Left lung (tissue), 10 donors: ENCODE measurements around the gene HDAC9. TPM values are rescaled to one million over a fixed set of nuclear protein-coding genes. Genes with fewer than 3 reads are reported as not detected.

Experiments used
- ATAC-seq: fragments of 200-7000 bp; cut with Tn5 transposase; one replicate; pipeline ENCODE4 v1.9.1; 2020; ENCODE audit warnings: moderate library complexity
- DNase-seq, 4 donors: peaks; one replicate each; pipeline ENCODE4 v3.0.0-alpha.2; 2013 to 2020
- H3K27ac ChIP-seq, 2 donors: fragments of 200-600 bp; sonication (generic) in 1 of 2; one replicate each; pipeline versions ENCODE4 v1.5.0 to v1.8.0; 2020 to 2021
- H3K27me3 ChIP-seq, 2 donors: fragments of 200-600 bp; sonication (generic) in 1 of 2; one replicate each; pipeline versions ENCODE4 v1.5.0 to v1.8.0; 2020 to 2021
- H3K36me3 ChIP-seq, 2 donors: fragments of 200-600 bp; sonication (generic) in 1 of 2; one replicate each; pipeline versions ENCODE4 v1.5.0 to v1.8.0; 2020 to 2021
- H3K4me1 ChIP-seq, 2 donors: fragments of 200-600 bp; one replicate each; pipeline ENCODE4 v1.8.0; 2021
- H3K4me3 ChIP-seq, 2 donors: fragments of 200-600 bp; sonication (generic) in 1 of 2; one replicate each; pipeline versions ENCODE4 v1.5.0 to v1.8.0; 2020 to 2021; ENCODE audit warnings: mild to moderate bottlenecking in 1 of 2
- H3K9me3 ChIP-seq, 2 donors: fragments of 200-600 bp; sonication (generic) in 1 of 2; one replicate each; pipeline versions ENCODE4 v1.5.0 to v1.8.0; 2020 to 2021
- intact Hi-C, 2 donors: fragments of 100-400 bp; cut with DNase I; formaldehyde crosslinking; loops; one replicate each; pipeline versions ENCODE4 v1.11.2 to v1.14.2; 2022
- polyA plus RNA-seq, 6 donors: library from polyadenylated mRNA; unstranded; fragments of 120-200 nt; gene quantifications; one replicate each; pipeline ENCODE4 v1.2.1, GENCODE V29; 2013; ENCODE audit not compliant: insufficient read length in 6 of 6
- total RNA-seq, 2 donors: library from RNA; stranded (reverse); fragmentation: NEBNext Ultra II Directional; extraction: Animal tissue kit (Norgen Biotek cat#: 25700); gene quantifications; one replicate each; pipeline ENCODE4 v1.2.1, GENCODE V29; 2021
- TF ChIP-seq, protein P1 (sequence below), 2 donors: fragments of 200-600 bp; sonication (generic) in 1 of 2; IDR thresholded peaks; one replicate each; pipeline versions ENCODE4 v1.5.0 to v1.8.0; 2021; ENCODE audit warnings: antibody characterized with exemption in 2 of 2
- donor health status: DM: no; HTN: yes; CAD: no.
- donor health status: DM: no; HTN: no; CAD: no.

HDAC9 gene
- total and polyA plus RNA-seq, 8 donors, result 6.7 to 13.2 (median 9.6) TPM

DNA sequence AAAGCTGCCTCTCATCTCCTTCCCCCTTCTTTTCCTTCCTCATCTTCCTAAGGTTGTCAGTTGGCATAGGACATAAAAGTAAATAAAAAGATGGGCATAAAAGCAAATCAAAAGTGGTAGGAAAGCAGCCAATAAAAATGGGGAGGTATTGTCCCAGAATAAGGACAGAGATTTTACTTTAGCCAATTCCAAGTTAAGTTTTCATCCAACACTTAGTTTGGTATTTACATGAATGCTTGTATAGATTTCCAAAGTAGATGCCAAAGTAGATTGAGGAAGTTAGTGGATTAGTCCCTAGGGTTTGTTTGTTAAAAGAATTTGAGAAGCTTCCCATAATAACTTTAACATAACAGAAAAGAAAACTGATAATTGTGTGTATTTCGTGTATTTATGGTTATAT, 33.7 kb downstream of the HDAC9 start:
- Histone ChIP-seq H3K4me3 (no peak overlapping the region), H3K36me3 (no peaks in the 10 kb centered on the region), H3K9me3 (no peaks in the 10 kb centered on the region), H3K27ac (no peak overlapping the region), H3K4me1 (no peaks in the 10 kb centered on the region), H3K27me3 (no peaks in the 10 kb centered on the region)
- ATAC-seq (no peak), DNase-seq (no peak)
- TF ChIP-seq, protein P1, sequence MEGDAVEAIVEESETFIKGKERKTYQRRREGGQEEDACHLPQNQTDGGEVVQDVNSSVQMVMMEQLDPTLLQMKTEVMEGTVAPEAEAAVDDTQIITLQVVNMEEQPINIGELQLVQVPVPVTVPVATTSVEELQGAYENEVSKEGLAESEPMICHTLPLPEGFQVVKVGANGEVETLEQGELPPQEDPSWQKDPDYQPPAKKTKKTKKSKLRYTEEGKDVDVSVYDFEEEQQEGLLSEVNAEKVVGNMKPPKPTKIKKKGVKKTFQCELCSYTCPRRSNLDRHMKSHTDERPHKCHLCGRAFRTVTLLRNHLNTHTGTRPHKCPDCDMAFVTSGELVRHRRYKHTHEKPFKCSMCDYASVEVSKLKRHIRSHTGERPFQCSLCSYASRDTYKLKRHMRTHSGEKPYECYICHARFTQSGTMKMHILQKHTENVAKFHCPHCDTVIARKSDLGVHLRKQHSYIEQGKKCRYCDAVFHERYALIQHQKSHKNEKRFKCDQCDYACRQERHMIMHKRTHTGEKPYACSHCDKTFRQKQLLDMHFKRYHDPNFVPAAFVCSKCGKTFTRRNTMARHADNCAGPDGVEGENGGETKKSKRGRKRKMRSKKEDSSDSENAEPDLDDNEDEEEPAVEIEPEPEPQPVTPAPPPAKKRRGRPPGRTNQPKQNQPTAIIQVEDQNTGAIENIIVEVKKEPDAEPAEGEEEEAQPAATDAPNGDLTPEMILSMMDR (IDR thresholded peaks at IDR 0.05), result no peak
- intact Hi-C loops, result no loop called here

DNA sequence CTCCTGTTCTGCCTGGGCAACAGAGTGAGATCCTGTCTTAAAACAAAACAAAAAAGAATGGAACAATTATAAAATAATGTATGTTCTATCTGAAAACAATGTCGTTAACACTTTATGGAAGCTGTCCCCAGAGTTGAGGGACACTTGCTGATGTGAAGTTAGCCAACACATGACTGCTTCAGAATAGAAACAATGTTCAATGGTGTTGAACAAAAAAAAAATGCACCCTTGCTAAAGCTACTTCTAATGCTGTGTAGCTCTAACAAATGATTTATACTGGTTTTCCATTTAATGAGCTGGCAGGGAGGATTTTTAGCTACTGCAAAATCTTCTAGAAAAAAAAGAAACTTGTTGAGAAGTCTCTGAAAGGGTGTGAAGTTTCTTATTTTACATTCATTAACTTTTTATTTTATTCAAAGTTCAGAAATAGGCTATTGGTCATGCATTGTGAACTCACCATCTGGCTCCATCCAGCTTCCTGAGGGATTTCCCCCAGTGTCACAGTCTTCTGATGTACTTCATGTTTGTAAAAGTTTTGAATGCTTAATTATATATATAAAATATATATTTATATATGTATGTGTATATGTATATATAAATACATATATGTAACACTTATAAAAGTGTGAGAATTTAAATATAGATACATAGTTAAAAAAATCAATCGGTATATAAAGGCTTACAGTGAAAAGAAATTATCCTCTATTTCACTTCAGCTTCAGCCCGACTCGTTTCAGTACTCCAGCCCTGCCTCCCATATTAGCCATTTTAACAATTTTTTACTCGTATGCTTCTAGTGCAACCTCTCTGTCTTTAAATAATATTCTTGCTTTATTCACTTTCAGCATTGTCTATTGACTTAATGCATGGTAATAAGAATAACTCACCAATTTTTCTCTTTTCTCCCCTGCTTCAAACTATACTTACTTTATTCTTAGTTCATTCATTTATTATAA, 35.0 kb downstream of the HDAC9 start:
- no peak overlapping the region for H3K4me3 ChIP-seq
- no peaks in the 10 kb centered on the region for H3K9me3 ChIP-seq
- intact Hi-C loops, result no loop called here
- ATAC-seq (no peak), DNase-seq (no peak)
- no peaks in the 10 kb centered on the region for H3K27me3 ChIP-seq
- TF ChIP-seq, protein P1 (IDR thresholded peaks at IDR 0.05), result no peak
- no peaks in the 10 kb centered on the region for H3K36me3 ChIP-seq
- no peaks in the 10 kb centered on the region for H3K4me1 ChIP-seq
- no peak overlapping the region for H3K27ac ChIP-seq

DNA sequence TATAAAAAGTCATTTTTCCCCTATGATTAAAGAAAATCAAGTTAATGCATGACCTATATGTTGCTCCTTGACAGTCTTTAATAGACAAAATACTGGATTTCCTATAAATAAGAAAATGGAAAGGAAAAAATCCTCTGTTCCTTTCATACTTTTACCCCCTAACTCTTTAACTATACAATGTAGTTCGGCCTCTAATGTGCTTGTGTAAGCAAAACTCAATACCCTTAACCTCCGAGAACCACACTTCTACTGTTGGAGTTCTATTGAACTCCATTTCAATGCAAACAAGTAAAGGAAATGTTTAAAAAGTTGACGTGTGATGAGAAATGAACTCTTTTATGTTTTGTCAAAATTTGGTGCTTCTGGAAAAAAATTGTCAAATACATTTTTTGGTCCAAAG, 36.0 kb downstream of the HDAC9 start:
- intact Hi-C loops, result no loop called here
- TF ChIP-seq, protein P1 (IDR thresholded peaks at IDR 0.05), result no peak
- DNase-seq, result no peak

DNA sequence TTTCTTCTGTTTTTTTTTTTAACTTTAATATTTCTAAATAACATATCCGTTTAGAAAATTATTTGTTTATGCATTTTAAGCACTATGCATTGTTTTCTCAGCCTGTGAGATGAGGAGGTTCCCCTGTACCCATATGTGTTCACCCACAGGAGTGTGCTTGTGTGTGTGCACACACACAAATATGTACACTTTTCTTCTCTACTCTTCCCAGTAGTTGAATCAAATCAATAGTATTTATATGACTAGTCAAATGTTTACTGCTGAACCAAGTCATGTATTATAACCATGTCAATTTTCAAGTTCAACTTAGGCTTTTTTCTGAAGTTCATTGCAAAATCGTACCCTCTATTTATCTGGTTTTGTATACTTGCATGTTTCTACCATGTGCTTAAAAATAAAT, 37.3 kb downstream of the HDAC9 start:
- ATAC-seq, result no peak
- no peak for DNase-seq

More for the DNA sequence above, 36.0 kb downstream of the HDAC9 start:
- Histone ChIP-seq H3K27ac (no peak overlapping the region), H3K4me1 (no peaks in the 10 kb centered on the region), H3K9me3 (no peaks in the 10 kb centered on the region), H3K4me3 (no peak overlapping the region), H3K36me3 (no peaks in the 10 kb centered on the region), H3K27me3 (no peaks in the 10 kb centered on the region)
- no peak for ATAC-seq

DNA sequence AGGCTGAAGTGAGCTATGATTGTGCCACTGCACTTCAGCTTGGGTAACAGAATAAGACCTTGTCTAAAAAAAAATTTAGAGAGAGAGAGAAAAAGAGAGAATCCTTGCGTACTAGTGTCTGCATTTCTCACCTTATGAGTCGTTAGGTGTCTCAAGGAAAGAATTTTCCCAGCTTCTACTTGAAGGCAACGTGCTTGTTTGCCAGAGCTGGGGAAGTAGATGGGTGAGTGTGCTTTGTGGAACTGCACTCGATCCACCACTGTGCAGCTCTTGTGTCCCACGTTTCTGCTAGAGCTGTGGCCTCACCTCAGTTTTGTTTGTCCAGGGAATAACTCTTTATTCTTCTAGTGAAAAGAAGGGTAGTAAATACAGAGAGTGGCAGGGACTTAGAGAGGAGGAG, 38.9 kb downstream of the HDAC9 start:
- Histone ChIP-seq H3K4me1 (no peaks in the 10 kb centered on the region), H3K4me3 (no peak overlapping the region), H3K36me3 (no peaks in the 10 kb centered on the region), H3K27me3 (no peaks in the 10 kb centered on the region), H3K9me3 (no peaks in the 10 kb centered on the region), H3K27ac (no peak overlapping the region)
- TF ChIP-seq, protein P1 (IDR thresholded peaks at IDR 0.05), result no peak
- intact Hi-C loops, result no loop called here
- ATAC-seq (no peak), DNase-seq (no peak)

More for the DNA sequence above, 37.3 kb downstream of the HDAC9 start:
- Histone ChIP-seq H3K27ac (no peak overlapping the region), H3K4me3 (no peak overlapping the region), H3K36me3 (no peaks in the 10 kb centered on the region), H3K9me3 (no peaks in the 10 kb centered on the region), H3K27me3 (no peaks in the 10 kb centered on the region), H3K4me1 (no peaks in the 10 kb centered on the region)
- TF ChIP-seq, protein P1 (IDR thresholded peaks at IDR 0.05), result no peak
- intact Hi-C loops, result no loop called here
